ENCODE results near the gene BATF2.

DNA sequence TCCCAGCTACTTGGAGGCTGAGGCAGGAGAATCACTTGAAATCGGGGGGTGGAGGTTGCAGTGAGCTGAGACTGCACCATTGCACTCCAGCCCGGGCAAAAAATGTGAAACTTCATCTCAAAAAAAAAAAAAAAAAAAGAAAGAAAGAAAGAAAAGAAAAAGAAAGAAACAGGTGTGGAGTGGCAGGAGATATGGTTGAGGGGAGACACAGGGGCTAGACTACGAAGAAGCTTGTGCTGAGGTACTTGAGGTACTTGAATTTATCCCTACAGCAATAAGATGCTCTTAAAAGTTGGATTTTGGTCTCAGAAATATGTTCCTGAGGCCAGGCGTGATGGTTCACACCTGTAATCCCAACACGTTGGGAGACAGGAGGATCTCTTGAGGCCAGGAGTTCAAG lies 22.6 kb downstream of the BATF2 start:
- no peak for TF ChIP-seq MYNN (IDR thresholded peaks at IDR 0.05)
- TF ChIP-seq MYNN (CRISPR knock-in tag; IDR thresholded peaks at IDR 0.05): no peak
- no peak for TF ChIP-seq CREB1 (IDR thresholded peaks at IDR 0.05)
- TF ChIP-seq CREB1 (CRISPR knock-in tag; IDR thresholded peaks at IDR 0.05): no peak
